Neural cell (in vitro differentiated cells): ENCODE measurements around the gene TRIM6. TPM values are rescaled to one million over a fixed set of nuclear protein-coding genes. Genes with fewer than 3 reads are reported as not detected.

ENCODE experiments used
- H2AFZ ChIP-seq: fragments of 200-600, 300-800 bp; sonication (generic), shearing (Covaris generic); 2 replicates; pipeline ENCODE4 v1.6.0; 2014; ENCODE audit warnings: low read depth, mild to moderate bottlenecking, antibody characterized with exemption, low read length, moderate library complexity
- H3F3A ChIP-seq: fragments of 200-600 bp; shearing (Covaris generic); 2 replicates; pipeline ENCODE4 v1.6.1; 2016; ENCODE audit warnings: mild to moderate bottlenecking, moderate library complexity, mixed read lengths, antibody characterized with exemption, low read length; ENCODE audit not compliant: insufficient read depth, poor library complexity, severe bottlenecking
- H3K27ac ChIP-seq: fragments of 200-600, 300-800 bp; sonication (generic), shearing (Covaris generic); 2 replicates; pipeline ENCODE4 v1.5.1; 2014; ENCODE audit warnings: mild to moderate bottlenecking, low read length, moderate library complexity
- H3K27me3 ChIP-seq: fragments of 300-800, 200-600 bp; sonication (generic), shearing (Covaris generic); 2 replicates; pipeline ENCODE4 v1.6.0; 2014; ENCODE audit warnings: mild to moderate bottlenecking, low read depth, low read length, moderate library complexity; ENCODE audit not compliant: insufficient read depth
- H3K36me3 ChIP-seq: fragments of 300-800, 200-600 bp; sonication (generic), shearing (Covaris generic); 2 replicates; pipeline ENCODE4 v1.5.1; 2014; ENCODE audit warnings: mild to moderate bottlenecking, antibody characterized with exemption, low read length, moderate library complexity; ENCODE audit not compliant: insufficient read depth
- H3K4me2 ChIP-seq: fragments of 300-800, 200-600 bp; sonication (generic), shearing (Covaris generic); 2 replicates; pipeline ENCODE4 v1.6.0; 2014; ENCODE audit warnings: mild to moderate bottlenecking, low read length
- H3K4me3 ChIP-seq: fragments of 300-800, 200-600 bp; sonication (generic), shearing (Covaris generic); 2 replicates; pipeline ENCODE4 v1.5.1; 2014; ENCODE audit warnings: mild to moderate bottlenecking, low read length, moderate library complexity
- H3K79me2 ChIP-seq: fragments of 200-600 bp; shearing (Covaris generic); replicated peaks from 2 replicates; pipeline ENCODE4 v1.6.0; 2014; ENCODE audit warnings: mild to moderate bottlenecking, low read length, moderate library complexity; ENCODE audit not compliant: insufficient read depth
- H3K9ac ChIP-seq: fragments of 300-800, 200-600 bp; sonication (generic), shearing (Covaris generic); 2 replicates; pipeline ENCODE4 v1.6.1; 2016; ENCODE audit warnings: mild to moderate bottlenecking, low read length, mixed read lengths
- H3K9me2 ChIP-seq: fragments of 200-600 bp; shearing (Covaris generic); 2 replicates; pipeline ENCODE4 v1.6.1; 2016; ENCODE audit warnings: mild to moderate bottlenecking, low read length, mixed read lengths; ENCODE audit not compliant: insufficient read depth
- H3K9me3 ChIP-seq: fragments of 200-600, 300-800 bp; sonication (generic), shearing (Covaris generic); 2 replicates; pipeline ENCODE4 v1.6.1; 2016; ENCODE audit warnings: mild to moderate bottlenecking, mixed run types, low read length, moderate library complexity, mixed read lengths
- H4K20me1 ChIP-seq: fragments of 200-600 bp; shearing (Covaris generic); 2 replicates; pipeline ENCODE4 v1.6.1; 2016; ENCODE audit warnings: mild to moderate bottlenecking, mixed run types; ENCODE audit not compliant: insufficient read depth
- EP300 ChIP-seq: fragments of 450-650 bp; conservative IDR thresholded peaks from 2 replicates; pipeline ENCODE4 v1.6.1; 2014; ENCODE audit warnings: antibody characterized with exemption, mild to moderate bottlenecking, moderate library complexity; ENCODE audit not compliant: poor library complexity, severe bottlenecking
- EZH2 ChIP-seq: fragments of 200-600, 300-800 bp; shearing (Covaris generic), sonication (generic); IDR thresholded peaks from 2 replicates; pipeline ENCODE4 v1.6.1; 2014; ENCODE audit warnings: antibody characterized with exemption, low read length, borderline replicate concordance, mild to moderate bottlenecking; ENCODE audit not compliant: insufficient read depth, poor library complexity, severe bottlenecking
- MXI1 ChIP-seq: fragments of 450-650 bp; conservative IDR thresholded peaks from 2 replicates; pipeline ENCODE4 v1.6.1; 2014; ENCODE audit warnings: antibody characterized with exemption, mild to moderate bottlenecking; ENCODE audit not compliant: poor library complexity, severe bottlenecking
- POLR2AphosphoS5 ChIP-seq: IDR thresholded peaks from 2 replicates; pipeline ENCODE4 v1.6.1; 2012
- RAD21 ChIP-seq: fragments of 450-650 bp; conservative IDR thresholded peaks from 2 replicates; pipeline ENCODE4 v1.6.1; 2014; ENCODE audit warnings: antibody characterized with exemption, mild to moderate bottlenecking, moderate library complexity
- SMC3 ChIP-seq: fragments of 450-650 bp; conservative IDR thresholded peaks from 2 replicates; pipeline ENCODE4 v1.6.1; 2014; ENCODE audit warnings: antibody characterized with exemption, mild to moderate bottlenecking, moderate library complexity; ENCODE audit not compliant: poor library complexity
- TAF1 ChIP-seq: IDR thresholded peaks from 2 replicates; pipeline ENCODE4 v1.6.1; 2012; ENCODE audit warnings: low read depth
- polyA plus RNA-seq: library from polyadenylated mRNA; depleted of rRNA; stranded (reverse); fragments of >200 nt; gene quantifications from 2 replicates; pipeline ENCODE4 v1.2.3, GENCODE V29; 2014
- TF ChIP-seq, protein P1 (sequence below): fragments of 450-650 bp; IDR thresholded peaks from 2 replicates; pipeline ENCODE4 v1.5.1; 2014; ENCODE audit warnings: antibody characterized with exemption, mild to moderate bottlenecking, moderate library complexity; ENCODE audit not compliant: poor library complexity, severe bottlenecking
- TF ChIP-seq, protein P2 (sequence below): IDR thresholded peaks from 2 replicates; pipeline ENCODE4 v1.6.1; 2012; ENCODE audit warnings: borderline replicate concordance

Gene TRIM6
- polyA plus RNA-seq, 1 donor from 2014 or later = not detected

DNA sequence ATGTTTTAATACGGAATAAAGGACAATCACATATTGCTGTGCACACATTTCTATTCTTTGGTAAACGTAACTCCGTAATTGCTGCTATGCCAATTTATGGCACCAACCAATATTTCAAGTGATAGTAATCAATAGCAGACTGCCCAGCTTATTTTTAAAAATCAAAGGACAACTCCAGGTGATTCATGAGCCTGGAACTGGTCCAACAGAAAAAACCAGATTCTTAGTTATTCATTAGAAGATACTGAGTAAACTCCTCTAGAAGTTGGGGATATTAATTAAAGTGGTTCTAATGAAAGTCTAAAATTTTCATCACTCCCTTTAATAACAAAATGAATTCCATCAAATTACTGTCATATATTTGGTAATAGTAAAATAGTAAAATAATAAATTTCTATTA, 38.7 kb upstream of the TRIM6 start:
- Histone ChIP-seq H3K9me3 (no peaks in the 10 kb centered on the region), H3K4me2 (no peak overlapping the region), H3K9me2 (no peaks in the 10 kb centered on the region), H3K36me3 (no peaks in the 10 kb centered on the region), H2AFZ (no peak overlapping the region), H3K79me2 (no peaks in the 10 kb centered on the region), H3K27ac (no peak overlapping the region), H3K9ac (no peak overlapping the region), H4K20me1 (no peaks in the 10 kb centered on the region), H3K27me3 (no peaks in the 10 kb centered on the region), H3K4me3 (no peak overlapping the region), H3F3A (no peaks in the 10 kb centered on the region)
- TF ChIP-seq, protein P1, sequence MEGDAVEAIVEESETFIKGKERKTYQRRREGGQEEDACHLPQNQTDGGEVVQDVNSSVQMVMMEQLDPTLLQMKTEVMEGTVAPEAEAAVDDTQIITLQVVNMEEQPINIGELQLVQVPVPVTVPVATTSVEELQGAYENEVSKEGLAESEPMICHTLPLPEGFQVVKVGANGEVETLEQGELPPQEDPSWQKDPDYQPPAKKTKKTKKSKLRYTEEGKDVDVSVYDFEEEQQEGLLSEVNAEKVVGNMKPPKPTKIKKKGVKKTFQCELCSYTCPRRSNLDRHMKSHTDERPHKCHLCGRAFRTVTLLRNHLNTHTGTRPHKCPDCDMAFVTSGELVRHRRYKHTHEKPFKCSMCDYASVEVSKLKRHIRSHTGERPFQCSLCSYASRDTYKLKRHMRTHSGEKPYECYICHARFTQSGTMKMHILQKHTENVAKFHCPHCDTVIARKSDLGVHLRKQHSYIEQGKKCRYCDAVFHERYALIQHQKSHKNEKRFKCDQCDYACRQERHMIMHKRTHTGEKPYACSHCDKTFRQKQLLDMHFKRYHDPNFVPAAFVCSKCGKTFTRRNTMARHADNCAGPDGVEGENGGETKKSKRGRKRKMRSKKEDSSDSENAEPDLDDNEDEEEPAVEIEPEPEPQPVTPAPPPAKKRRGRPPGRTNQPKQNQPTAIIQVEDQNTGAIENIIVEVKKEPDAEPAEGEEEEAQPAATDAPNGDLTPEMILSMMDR = no peak
- TF ChIP-seq TAF1 (no peak), MXI1 (no peak), RAD21 (no peak), SMC3 (no peak), EP300 (no peak), POLR2AphosphoS5 (no peak), EZH2 (no peak)
- TF ChIP-seq, protein P2, sequence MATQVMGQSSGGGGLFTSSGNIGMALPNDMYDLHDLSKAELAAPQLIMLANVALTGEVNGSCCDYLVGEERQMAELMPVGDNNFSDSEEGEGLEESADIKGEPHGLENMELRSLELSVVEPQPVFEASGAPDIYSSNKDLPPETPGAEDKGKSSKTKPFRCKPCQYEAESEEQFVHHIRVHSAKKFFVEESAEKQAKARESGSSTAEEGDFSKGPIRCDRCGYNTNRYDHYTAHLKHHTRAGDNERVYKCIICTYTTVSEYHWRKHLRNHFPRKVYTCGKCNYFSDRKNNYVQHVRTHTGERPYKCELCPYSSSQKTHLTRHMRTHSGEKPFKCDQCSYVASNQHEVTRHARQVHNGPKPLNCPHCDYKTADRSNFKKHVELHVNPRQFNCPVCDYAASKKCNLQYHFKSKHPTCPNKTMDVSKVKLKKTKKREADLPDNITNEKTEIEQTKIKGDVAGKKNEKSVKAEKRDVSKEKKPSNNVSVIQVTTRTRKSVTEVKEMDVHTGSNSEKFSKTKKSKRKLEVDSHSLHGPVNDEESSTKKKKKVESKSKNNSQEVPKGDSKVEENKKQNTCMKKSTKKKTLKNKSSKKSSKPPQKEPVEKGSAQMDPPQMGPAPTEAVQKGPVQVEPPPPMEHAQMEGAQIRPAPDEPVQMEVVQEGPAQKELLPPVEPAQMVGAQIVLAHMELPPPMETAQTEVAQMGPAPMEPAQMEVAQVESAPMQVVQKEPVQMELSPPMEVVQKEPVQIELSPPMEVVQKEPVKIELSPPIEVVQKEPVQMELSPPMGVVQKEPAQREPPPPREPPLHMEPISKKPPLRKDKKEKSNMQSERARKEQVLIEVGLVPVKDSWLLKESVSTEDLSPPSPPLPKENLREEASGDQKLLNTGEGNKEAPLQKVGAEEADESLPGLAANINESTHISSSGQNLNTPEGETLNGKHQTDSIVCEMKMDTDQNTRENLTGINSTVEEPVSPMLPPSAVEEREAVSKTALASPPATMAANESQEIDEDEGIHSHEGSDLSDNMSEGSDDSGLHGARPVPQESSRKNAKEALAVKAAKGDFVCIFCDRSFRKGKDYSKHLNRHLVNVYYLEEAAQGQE = no peak

DNA sequence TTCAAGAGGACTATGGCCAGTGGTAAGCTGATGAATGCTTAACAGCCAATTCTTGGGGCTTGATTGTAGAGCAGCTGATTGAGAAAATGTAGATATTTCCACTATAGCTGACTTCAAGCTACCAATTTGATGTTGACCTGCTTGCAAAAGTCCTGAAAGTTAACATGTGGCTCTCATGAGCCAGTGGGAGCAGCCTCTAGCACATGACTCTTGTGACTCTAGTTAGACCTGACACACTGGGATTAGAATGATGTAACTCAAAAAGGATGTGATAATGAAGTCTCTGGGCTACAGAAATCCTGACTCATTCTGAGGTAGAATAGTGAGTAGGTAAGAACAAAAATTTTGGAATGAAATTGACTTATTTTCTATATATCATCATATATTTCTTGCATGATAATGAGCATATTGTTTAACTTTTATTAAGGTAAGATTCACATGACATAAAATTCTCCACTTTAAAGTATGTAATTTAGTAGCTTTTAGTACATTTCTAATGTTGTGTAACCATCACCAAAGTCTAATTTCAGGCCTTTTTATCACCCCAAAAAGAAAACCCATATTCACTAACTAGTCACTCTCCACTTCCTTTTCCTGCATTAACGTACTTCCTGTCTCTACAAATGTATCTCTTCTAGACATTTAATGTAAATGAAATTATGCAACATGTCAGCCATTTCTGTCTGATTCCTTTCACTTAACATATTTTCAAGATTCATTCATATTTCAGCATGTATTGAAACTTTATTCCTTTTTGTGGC, 32.0 kb upstream of the TRIM6 start:
- Histone ChIP-seq H3K79me2 (no peaks in the 10 kb centered on the region), H3K9me3 (no peaks in the 10 kb centered on the region), H3K9me2 (no peaks in the 10 kb centered on the region), H3K9ac (no peak overlapping the region), H4K20me1 (no peaks in the 10 kb centered on the region), H3K4me2 (no peak overlapping the region), H3K4me3 (no peak overlapping the region), H3K27ac (no peak overlapping the region), H3K36me3 (no peaks in the 10 kb centered on the region), H3K27me3 (no peaks in the 10 kb centered on the region), H2AFZ (no peak overlapping the region), H3F3A (no peaks in the 10 kb centered on the region)
- TF ChIP-seq, protein P2 = no peak
- TF ChIP-seq SMC3 = no peak
- TF ChIP-seq MXI1 = no peak
- TF ChIP-seq, protein P1 = no peak
